ENCODE results near the gene MLLT6. TPM values are rescaled to one million over a fixed set of nuclear protein-coding genes. Genes with fewer than 3 reads are reported as not detected.
A peak's percentile ranks its signal among the peaks of the same experiment; 100 is the strongest.

The MLLT6 gene
- total RNA-seq, 1 experiment from 2014 or later, result 50.6 TPM

GRCh38 chr17:38753071-38753506, 48.0 kb downstream of the MLLT6 start:
- H3K36me3 ChIP-seq (ENCODE audit: control insufficient read depth, insufficient read depth, low read length), result peaks cover 7% of the 10 kb centered on the region
- BruUV-seq (replicated peaks), result TSS peak; percentile 94
- ATAC-seq, result no peak
- ChIA-PET POLR2A (no interaction called here), CTCF (no interaction called here)
- TF ChIP-seq CTCF (IDR thresholded peaks at IDR 0.05) (no peak), REST (IDR thresholded peaks at IDR 0.05; ENCODE audit: insufficient read depth in 1 of 2, low read depth in 2 of 2, low read length in 1 of 2) (no peak), POLR2AphosphoS5 (IDR thresholded peaks at IDR 0.05; ENCODE audit: low read depth, low read length) (no peak), TCF7L2 (IDR thresholded peaks at IDR 0.05; ENCODE audit: low read depth, low read length) (no peak), SIN3A (IDR thresholded peaks at IDR 0.05; ENCODE audit: borderline replicate concordance, insufficient read depth, low read depth, low read length) (no peak)
- H3K27ac ChIP-seq (ENCODE audit: low read length), result peak overlapping the region; percentile 96
- intact Hi-C loops (cut with micrococcal nuclease; ENCODE audit: unreplicated experiment), result no loop called here
- H3K4me3 ChIP-seq (ENCODE audit: low read depth in 2 of 2, low read length in 2 of 2), result peak overlapping the region; percentile 76 to 90
- in situ Hi-C loops (cut with HindIII; ENCODE audit: low pct_unique_long_range_greater_than_20kb, low sequenced_read_pairs), result no loop called here
- no peak for DNase-seq (ENCODE audit: low read depth, low spot score)
- H3K27me3 ChIP-seq (ENCODE audit: control insufficient read depth, insufficient read depth, low read length), result no peaks in the 10 kb centered on the region
- no peaks in the 10 kb centered on the region for H3K4me1 ChIP-seq (ENCODE audit: control insufficient read depth, insufficient read depth, low read length)
- no peaks in the 10 kb centered on the region for H3K9me3 ChIP-seq (ENCODE audit: control insufficient read depth, insufficient read depth, low read depth, low read length)

- Histone ChIP-seq H3K27me3 (ENCODE audit: control insufficient read depth, insufficient read depth, low read length) (no peaks in the 10 kb centered on the region), H3K36me3 (ENCODE audit: control insufficient read depth, insufficient read depth, low read length) (peaks cover 6% of the 10 kb centered on the region; the same call in 1 of the 2 replicates), H3K4me3 (ENCODE audit: low read depth in 2 of 2, low read length in 2 of 2) (no peak overlapping the region), H3K9me3 (ENCODE audit: control insufficient read depth, insufficient read depth, low read depth, low read length) (no peaks in the 10 kb centered on the region), H3K4me1 (ENCODE audit: control insufficient read depth, insufficient read depth, low read length) (no peaks in the 10 kb centered on the region), H3K27ac (ENCODE audit: low read length) (no peak overlapping the region)
- POLR2A ChIA-PET, result no interaction called here
- in situ Hi-C loops (cut with HindIII; ENCODE audit: low pct_unique_long_range_greater_than_20kb, low sequenced_read_pairs), result no loop called here
- TF ChIP-seq TCF7L2 (IDR thresholded peaks at IDR 0.05; ENCODE audit: low read depth, low read length) (no peak), REST (IDR thresholded peaks at IDR 0.05; ENCODE audit: insufficient read depth in 1 of 2, low read depth in 2 of 2, low read length in 1 of 2) (no peak), SIN3A (IDR thresholded peaks at IDR 0.05; ENCODE audit: borderline replicate concordance, insufficient read depth, low read depth, low read length) (no peak), POLR2AphosphoS5 (IDR thresholded peaks at IDR 0.05; ENCODE audit: low read depth, low read length) (no peak), CTCF (IDR thresholded peaks at IDR 0.05) (no peak)
- DNase-seq (ENCODE audit: low read depth, low spot score) (no peak), ATAC-seq (peak; percentile 60)
- CTCF ChIA-PET, result no interaction called here
- BruUV-seq (replicated peaks), result no TSS peak
- intact Hi-C loops (cut with micrococcal nuclease; ENCODE audit: unreplicated experiment), result no loop called here
Observed at GRCh38 chr17:38761612-38762011, 56.5 kb downstream of the MLLT6 start.

All from Panc1 (cell line).